Measurements from ENCODE around the gene SH2D3C. TPM values are rescaled to one million over a fixed set of nuclear protein-coding genes. Genes with fewer than 3 reads are reported as not detected.

The SH2D3C gene
- total RNA-seq, 4 donors from 2014 or later = 1.4 to 22.3 (median 4.1) TPM

DNA sequence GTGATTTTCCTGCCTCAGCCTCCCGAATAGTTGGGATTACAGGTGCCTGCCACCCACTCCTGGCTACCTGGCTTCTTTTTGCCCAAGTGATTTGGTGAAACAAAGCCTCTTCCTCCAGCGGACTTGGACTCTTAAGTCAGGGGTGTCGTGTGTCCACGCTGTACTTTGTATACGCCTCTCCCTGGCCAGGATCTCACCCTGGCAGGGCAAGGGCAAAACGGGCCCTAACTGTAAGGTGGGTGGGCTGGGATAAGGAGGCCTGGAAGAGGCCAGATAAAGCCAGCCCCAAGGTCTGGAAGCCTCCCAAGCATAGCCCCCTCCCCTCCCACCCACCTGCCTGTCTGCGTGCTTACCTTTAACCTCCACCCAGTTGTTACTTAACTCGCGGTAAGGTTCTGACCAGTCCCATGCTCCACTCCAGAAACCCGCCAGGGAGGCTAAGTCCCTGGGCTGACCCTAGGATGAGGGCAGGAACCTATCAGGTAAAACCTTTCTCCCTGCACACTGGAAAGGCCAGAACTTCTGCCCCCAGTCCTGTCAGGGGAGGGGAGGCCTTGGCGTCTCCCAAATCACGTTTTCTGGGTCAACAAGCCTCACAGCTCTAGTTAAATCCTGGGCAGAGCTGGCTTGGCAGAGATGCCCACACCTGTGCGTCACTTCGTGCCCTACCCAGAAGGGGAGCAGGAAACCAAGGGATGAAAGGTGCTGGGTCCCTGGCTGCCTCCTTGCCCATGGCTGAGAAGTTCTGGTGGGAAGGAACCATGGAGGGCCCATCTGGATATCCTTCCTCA, 15.7 kb upstream of the SH2D3C start:
- TF ChIP-seq, protein P1, sequence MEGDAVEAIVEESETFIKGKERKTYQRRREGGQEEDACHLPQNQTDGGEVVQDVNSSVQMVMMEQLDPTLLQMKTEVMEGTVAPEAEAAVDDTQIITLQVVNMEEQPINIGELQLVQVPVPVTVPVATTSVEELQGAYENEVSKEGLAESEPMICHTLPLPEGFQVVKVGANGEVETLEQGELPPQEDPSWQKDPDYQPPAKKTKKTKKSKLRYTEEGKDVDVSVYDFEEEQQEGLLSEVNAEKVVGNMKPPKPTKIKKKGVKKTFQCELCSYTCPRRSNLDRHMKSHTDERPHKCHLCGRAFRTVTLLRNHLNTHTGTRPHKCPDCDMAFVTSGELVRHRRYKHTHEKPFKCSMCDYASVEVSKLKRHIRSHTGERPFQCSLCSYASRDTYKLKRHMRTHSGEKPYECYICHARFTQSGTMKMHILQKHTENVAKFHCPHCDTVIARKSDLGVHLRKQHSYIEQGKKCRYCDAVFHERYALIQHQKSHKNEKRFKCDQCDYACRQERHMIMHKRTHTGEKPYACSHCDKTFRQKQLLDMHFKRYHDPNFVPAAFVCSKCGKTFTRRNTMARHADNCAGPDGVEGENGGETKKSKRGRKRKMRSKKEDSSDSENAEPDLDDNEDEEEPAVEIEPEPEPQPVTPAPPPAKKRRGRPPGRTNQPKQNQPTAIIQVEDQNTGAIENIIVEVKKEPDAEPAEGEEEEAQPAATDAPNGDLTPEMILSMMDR (IDR thresholded peaks at IDR 0.05) = no peak
- TF ChIP-seq POLR2A (IDR thresholded peaks at IDR 0.05) = no peak
- peak in 1 of 3 donors; percentile 44 for DNase-seq
- H3K4me3 ChIP-seq = no peak overlapping the region
- H3K36me3 ChIP-seq = peaks cover 0 to 42% (median 0%) of the 10 kb centered on the region in 3 donors
- no peaks in the 10 kb centered on the region for H3K27me3 ChIP-seq
- H3K27ac ChIP-seq = peak overlapping the region in 2 of 4 donors; percentile 10 to 19
- H3K9me3 ChIP-seq = no peaks in the 10 kb centered on the region
- peaks cover 0 to 59% (median 20%) of the 10 kb centered on the region in 4 donors for H3K4me1 ChIP-seq

DNA sequence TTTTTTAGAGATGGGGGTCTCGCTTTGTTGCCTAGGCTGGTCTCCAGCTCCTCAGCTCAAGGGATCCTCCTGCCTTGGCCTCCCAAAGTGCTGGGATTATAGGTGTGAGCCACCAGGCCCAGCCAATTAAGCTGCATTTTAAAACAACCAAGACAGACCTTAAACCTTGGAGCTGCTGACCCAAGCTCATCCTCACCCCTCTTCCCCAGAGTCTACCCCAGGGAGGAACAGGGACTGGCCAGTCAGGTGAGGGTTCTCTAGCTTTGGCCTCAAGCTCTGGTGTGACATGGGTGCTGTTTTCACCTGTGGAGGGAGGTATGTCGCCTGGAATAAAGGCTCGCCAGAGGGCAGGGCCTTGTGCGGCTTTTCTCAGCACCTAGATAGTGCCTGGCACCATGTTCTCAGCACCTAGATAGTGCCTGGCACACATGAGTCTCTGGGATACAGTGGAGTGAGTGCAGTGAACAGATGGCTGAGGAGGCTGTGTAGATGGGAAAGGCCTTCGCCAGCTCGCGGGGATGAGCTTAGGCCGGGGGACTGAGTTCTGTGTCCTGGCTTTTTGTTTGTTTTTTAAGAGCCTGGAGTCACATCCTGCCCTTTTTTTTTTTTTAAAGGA, 14.7 kb upstream of the SH2D3C start:
- TF ChIP-seq, protein P1 (IDR thresholded peaks at IDR 0.05) = no peak
- TF ChIP-seq POLR2A (IDR thresholded peaks at IDR 0.05) = no peak
- no peaks in the 10 kb centered on the region for H3K9me3 ChIP-seq
- H3K36me3 ChIP-seq = peaks cover 0 to 51% (median 0%) of the 10 kb centered on the region in 3 donors
- no peaks in the 10 kb centered on the region for H3K27me3 ChIP-seq
- H3K4me1 ChIP-seq = peaks cover 0 to 62% (median 20%) of the 10 kb centered on the region in 4 donors
- DNase-seq = peak in 1 of 3 donors; percentile 43
- peak overlapping the region in 2 of 4 donors; percentile 11 to 60 for H3K27ac ChIP-seq
- no peak overlapping the region for H3K4me3 ChIP-seq

DNA sequence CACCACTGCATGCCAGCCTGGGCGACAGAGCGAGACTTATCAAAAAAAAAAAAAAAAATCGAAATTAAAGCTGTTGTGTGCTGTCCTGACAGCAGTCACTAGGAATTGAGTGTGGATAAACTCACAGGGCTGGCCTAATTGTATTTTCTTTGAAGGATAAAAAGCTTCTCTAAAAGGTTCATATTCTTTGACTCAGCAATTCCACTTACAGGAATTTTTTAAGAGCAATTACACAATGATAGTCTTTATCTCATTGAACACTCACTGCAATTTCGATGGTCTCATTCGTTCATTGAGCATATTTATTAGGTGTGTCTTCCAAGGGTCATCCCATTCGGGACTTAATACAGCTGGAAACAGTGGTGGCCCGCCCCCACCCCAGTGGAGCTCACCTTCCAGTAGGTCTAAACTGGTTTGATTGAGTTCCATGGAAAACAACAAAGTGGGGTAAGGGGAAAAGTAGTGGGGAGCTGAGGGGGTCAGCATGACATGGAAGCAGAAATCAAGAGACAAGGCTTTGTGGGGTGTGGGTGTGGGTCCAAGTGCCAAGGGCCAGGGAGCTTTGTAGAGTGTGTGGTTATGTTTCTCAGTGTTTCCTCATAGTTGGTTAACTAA, 14.1 kb upstream of the SH2D3C start:
- Histone ChIP-seq H3K27ac (peak overlapping the region in 2 of 4 donors; percentile 9 to 11), H3K36me3 (peaks cover 0 to 58% (median 0%) of the 10 kb centered on the region in 3 donors)
- TF ChIP-seq, protein P1 (IDR thresholded peaks at IDR 0.05) = no peak
- TF ChIP-seq POLR2A (IDR thresholded peaks at IDR 0.05) = no peak

DNA sequence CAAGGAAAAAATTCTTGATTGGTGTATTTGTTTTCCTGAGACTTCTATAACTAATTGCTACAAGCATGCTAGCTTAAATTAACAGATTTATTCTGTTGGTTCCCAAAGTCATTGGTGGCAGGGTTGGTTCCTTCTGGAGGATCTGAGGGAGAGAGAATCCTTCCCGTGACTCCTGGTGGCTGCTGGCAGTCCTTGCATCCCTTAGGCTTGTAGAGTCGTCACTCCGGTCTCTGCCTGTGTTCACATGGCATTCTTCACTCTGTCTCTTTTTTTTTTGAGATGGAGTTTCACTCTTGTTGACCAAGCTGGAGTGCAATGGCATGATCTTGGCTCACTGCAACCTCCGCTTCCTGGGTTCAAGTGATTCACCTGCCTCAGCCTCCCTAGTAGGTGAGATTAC, 12.6 kb upstream of the SH2D3C start:
- Histone ChIP-seq H3K27ac (peak overlapping the region in 1 of 4 donors; percentile 9), H3K36me3 (peaks cover 0 to 65% (median 0%) of the 10 kb centered on the region in 3 donors), H3K27me3 (no peaks in the 10 kb centered on the region), H3K4me3 (no peak overlapping the region), H3K4me1 (peaks cover 0 to 57% (median 4%) of the 10 kb centered on the region in 4 donors), H3K9me3 (no peaks in the 10 kb centered on the region)
- TF ChIP-seq, protein P1 (IDR thresholded peaks at IDR 0.05) = no peak
- no peak for TF ChIP-seq POLR2A (IDR thresholded peaks at IDR 0.05)
- no peak for DNase-seq

More for the DNA sequence above, 14.1 kb upstream of the SH2D3C start:
- Histone ChIP-seq H3K27me3 (no peaks in the 10 kb centered on the region), H3K4me1 (peaks cover 0 to 62% (median 17%) of the 10 kb centered on the region in 4 donors), H3K9me3 (no peaks in the 10 kb centered on the region), H3K4me3 (no peak overlapping the region)
- DNase-seq = peak in 1 of 3 donors; percentile 43

DNA sequence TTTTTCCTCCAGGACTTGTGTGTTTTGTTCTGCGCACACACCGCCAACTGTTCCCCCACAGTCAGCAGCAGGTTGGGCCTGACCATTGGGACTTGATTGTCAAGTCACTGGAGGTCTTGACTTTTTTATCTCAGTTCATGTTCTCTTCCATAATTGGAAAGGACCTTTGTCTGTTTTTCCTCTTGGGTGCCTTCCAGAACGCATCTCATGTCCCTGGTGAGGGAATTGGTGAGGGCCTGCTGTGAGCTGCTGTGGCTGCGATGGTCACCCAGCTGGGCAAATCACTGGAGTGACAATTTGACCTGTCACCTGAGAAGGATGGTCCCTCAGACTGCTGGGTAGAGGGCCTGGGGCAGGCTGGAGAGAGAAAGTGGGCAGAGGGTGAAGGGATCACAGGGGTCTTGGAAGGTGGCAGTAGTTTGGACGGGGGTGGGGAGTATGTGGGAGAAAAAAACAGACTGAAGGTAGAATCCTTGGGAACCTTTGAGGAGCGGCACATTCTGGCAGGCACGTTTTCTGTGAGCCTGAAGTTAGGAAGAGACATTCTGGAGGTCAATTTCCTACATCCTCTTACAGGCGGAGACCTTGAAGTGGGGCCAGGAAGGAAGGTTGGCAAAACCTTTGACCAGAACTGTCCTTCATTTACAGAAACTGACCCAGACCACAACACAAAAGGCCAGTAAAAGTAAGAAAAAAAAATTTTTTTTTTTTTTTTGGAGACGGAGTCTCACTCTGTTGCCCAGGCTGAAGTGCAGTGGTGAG, 11.8 kb upstream of the SH2D3C start:
- no peaks in the 10 kb centered on the region for H3K27me3 ChIP-seq
- no peak overlapping the region for H3K27ac ChIP-seq
- H3K9me3 ChIP-seq = no peaks in the 10 kb centered on the region
- peaks cover 0 to 65% (median 0%) of the 10 kb centered on the region in 3 donors for H3K36me3 ChIP-seq
- H3K4me1 ChIP-seq = peaks cover 0 to 57% (median 0%) of the 10 kb centered on the region in 4 donors
- DNase-seq = no peak
- no peak overlapping the region for H3K4me3 ChIP-seq
- TF ChIP-seq, protein P1 (IDR thresholded peaks at IDR 0.05) = no peak
- TF ChIP-seq POLR2A (IDR thresholded peaks at IDR 0.05) = no peak

All from Peyer's patch (tissue), 4 donors.